ENCODE data around the gene MATN1.
A peak's percentile ranks its signal among the peaks of the same experiment; 100 is the strongest.

Gene MATN1

GRCh38 chr1:30757352-30758120 is 34.2 kb upstream of the MATN1 start, which contains the start of gene LAPTM5:
Gene LAPTM5 (minus strand): TSS chr1:30757774. CDS start chr1:30757745, 29 bp downstream.
- no peak for DNase-seq

- peak in 1 of 2 donors; percentile 39 for DNase-seq
Observed at GRCh38 chr1:30756545-30757351, 33.4 kb upstream of the MATN1 start.

- no peak for DNase-seq
Observed at GRCh38 chr1:30756206-30756544, 32.8 kb upstream of the MATN1 start.

GRCh38 chr1:30755746-30756145 is 32.4 kb upstream of the MATN1 start:
- no peak for DNase-seq

GRCh38 chr1:30755334-30755733 is 31.9 kb upstream of the MATN1 start:
- DNase-seq = no peak

- no peak for DNase-seq
Observed at GRCh38 chr1:30754684-30755171, 31.3 kb upstream of the MATN1 start.

GRCh38 chr1:30753660-30754123 is 30.3 kb upstream of the MATN1 start:
- no peak for DNase-seq

DNA sequence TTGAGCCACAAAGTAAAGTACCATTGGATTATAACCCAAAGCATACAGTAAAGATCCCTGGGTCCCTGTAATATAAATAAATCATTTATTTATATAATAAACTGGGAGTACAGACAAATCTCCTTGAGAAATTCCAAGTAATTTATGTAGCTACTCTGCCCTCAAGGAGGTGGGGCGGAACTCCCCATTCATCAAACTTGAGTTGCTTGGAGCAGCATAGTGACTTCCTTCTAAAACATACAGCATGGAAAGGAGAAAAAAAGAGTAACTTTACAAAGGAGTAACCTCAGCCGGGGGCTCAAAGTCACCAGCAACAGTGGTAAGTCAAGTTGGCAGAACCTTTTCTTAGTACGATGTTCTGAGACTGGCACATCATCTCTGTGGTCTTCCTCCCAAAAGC is 29.7 kb upstream of the MATN1 start:
- no peak for DNase-seq

- DNase-seq = no peak
Observed at GRCh38 chr1:30752651-30752908, 29.2 kb upstream of the MATN1 start.

DNA sequence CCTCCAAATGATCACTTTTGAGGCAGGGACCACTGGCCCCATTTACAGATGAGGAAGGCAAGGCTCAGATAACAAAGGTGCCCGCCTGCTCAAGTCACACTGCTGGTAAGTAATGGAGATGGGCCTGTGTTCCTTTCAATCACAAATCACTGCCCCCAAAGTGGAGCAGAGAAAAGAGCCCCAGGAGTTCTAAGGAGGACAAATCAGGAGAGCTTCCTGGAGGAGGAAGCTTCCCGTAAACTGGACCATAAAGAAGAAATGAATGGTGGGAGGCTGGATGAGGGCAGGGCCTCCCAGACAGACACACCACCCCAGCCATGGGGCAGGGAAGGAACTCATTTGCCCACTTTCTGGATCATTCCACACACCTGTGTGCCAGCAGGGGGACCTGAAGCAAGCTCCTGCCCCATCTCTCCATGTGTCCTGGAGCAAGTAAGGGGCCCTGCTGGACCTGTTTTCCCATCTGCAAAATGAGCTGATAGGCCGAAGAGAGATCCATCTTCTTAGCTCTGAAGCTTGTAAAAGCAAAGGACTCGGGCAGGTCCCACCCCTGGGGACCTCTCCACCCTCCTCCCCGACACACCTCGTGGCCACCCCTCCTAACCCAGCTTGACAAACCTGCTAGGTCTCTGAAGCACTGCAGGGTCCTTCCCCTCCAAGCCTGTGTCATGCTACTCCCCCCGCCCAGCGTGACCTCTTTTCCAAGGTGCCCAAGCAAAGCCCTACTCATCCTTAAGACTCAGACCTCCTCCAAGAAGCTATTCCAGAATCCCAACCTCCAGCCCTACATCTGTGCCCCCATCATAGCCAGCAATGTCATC is 28.7 kb upstream of the MATN1 start:
- DNase-seq = no peak

DNA sequence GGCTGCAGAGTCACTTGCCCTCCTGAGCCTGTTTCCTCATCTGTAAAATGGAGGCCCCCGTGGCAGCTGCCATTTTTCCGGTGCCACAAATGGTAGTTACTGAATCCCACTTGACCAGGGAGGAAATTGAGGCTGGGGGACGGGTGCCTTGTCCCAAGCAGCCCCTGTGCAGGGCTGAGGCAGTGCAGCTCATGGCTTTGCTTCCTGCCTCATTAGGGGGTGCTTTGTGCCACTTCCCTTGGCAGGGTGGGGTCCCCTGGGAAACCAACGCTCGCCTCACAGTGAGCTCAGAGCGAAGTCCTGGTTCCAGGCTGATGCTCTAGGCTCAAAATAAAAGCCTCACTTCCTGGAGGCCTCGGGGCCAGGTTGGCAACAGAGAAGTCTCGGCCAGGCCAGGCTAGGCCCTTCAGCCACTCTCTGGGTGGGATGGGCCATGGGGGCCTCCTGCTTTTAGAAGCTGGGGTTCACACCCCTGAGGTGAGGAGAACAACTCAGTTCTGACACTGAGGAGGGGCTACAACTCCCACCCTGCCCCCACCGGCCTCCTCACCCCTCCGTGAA is 27.4 kb upstream of the MATN1 start:
- DNase-seq = no peak

DNA sequence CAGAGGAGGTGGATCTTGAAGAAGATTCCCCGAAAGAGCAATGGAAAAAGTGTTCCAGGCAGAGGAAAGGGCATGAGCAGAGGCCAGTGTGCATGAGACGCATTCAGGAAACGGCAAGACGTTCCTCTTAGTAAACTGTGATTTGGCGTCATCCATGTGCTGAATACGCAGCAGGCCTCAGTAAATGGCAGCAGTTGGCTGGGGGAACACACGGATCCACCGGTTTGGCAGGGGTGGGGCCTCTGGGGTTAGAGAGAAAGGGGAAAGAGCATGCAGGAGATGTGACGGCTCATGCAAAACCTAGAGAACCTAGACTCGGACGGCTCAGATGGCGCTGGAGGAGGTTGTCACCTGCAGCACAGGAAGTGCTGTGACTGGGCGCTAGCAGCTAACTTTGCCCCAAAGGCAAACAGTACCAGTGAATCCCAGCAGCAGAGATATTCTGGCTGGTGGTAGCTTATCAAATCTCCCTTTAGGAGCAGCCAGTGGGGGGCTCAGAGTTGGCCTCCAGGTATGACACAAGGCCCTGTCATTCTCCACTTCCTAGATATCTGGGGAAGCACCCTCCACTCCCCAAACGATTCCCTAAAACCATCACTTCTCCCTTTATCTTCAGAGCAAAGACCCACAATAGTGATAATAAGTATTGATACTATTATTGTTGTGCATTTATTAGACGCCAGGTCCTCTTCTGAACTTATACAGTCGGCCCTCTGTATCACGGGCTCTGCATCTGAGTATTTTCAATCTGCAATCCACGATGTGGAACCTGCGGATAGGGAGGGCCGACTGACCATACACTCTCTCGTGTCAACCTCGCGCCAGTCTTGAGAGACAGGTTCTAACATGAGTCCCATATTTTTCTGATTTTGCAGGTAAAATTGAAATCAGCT is 26.6 kb upstream of the MATN1 start:
- no peak for DNase-seq

GRCh38 chr1:30748699-30749401 is 25.5 kb upstream of the MATN1 start:
- DNase-seq = peak; percentile 48 to 77

GRCh38 chr1:30748098-30748698 is 24.8 kb upstream of the MATN1 start:
- DNase-seq = peak; percentile 47 to 50

- peak in 1 of 2 donors; percentile 22 for DNase-seq
Observed at GRCh38 chr1:30747033-30748008, 23.9 kb upstream of the MATN1 start.

- no peak for DNase-seq
Observed at GRCh38 chr1:30746212-30747032, 23.0 kb upstream of the MATN1 start.

DNA sequence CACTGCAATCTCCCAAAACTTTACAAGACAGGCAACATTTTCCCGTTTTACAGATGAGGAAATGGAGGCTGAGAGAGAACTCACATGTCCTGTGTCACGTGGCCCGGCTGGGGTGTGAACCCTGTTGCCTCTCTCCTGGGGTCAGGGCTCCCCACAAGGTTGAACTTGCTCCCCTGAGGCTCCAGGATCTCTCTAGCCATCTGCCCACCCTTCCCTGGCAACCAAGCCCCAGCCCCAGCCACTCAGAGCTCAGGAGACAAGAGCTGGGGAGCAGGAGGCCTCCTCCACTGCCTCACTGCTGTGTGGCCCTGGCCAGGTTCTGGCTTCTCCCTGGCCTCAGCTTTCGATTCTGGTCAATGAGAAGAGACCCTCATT is 22.4 kb upstream of the MATN1 start:
- no peak for DNase-seq

DNA sequence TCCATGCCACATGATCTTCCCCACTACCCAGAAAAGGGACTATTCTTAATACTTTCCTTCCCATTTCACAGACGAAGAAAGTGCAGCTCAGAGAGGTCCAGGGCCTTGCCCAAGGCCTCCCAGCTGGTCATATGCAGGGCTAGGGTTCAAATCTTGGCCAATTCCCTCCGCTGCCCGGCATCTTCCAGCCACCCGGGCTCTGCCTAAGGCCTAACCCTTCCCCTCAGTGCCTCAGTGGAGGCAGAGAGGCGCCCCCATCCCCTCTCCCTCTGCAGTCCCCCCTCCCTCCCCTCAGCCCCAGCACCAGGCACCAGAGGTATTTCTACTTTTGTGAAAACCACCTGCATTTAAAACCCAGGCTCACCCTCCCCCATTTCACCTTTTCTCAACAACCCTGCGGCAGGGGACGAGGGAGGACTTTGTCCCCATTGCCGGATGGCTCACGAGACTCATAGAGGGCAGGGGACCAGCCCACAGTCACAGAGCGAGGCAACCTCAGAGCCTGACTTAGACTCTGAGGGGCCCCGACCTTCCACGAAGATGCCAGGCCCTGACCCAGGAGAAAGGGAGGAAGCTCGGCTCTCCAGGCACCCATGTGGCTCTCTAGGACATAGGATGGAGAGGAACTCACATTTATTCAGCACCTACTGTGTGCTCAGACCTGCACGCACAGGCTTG is 21.9 kb upstream of the MATN1 start:
- no peak for DNase-seq
